Left ventricle myocardium superior (tissue), 1 donor: Measurements from ENCODE around the gene ZMIZ1. TPM values are rescaled to one million over a fixed set of nuclear protein-coding genes. Genes with fewer than 3 reads are reported as not detected.
A peak's percentile ranks its signal among the peaks of the same experiment; 100 is the strongest.

ENCODE experiments used
- ATAC-seq: fragments of 200-7000 bp; cut with Tn5 transposase; one replicate; pipeline ENCODE4 v1.9.1; 2020; ENCODE audit warnings: mild to moderate bottlenecking, moderate library complexity
- DNase-seq: peaks from one replicate; pipeline ENCODE4 v3.0.0-alpha.2; 2020
- intact Hi-C: fragments of 100-400 bp; cut with micrococcal nuclease; formaldehyde crosslinking; loops from one replicate; pipeline ENCODE4 v1.11.0; 2022
- total RNA-seq: library from RNA; stranded (reverse); fragmentation: NEBNext Ultra II Directional; extraction: Animal tissue kit (Norgen Biotek cat#: 25700); gene quantifications from one replicate; pipeline ENCODE4 v1.2.1, GENCODE V29; 2021
- donor health status: DM: no; HTN: yes; CAD: no; lungs with severe emphysema.

Gene ZMIZ1
- total RNA-seq, 1 donor from 2014 or later = 49.5 TPM

GRCh38 chr10:79105150-79105739 is 36.5 kb downstream of the ZMIZ1 start:
- ATAC-seq = no peak
- no peak for DNase-seq
- intact Hi-C loops = no loop called here

DNA sequence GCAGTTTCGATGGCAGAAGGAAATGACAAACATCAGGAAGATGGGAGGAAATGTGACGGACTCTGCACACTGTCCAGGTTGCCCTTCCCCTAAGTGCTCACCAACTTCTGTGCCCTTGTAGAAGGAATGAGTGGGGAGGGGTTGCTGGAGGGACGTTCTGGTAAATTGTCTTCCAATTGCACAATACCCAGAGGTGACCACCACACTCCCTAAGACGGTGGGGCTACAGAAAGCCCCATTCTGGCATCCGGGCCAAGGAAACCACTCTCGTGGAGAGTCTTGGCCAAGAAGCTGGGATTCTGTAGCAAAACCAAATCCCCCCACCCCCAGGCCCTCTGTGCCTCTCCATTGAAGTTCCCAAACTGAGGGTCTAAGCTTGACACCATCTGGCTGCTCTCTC is 37.1 kb downstream of the ZMIZ1 start:
- intact Hi-C loops = no loop called here
- ATAC-seq = no peak
- no peak for DNase-seq

- ATAC-seq (no peak), DNase-seq (no peak)
- intact Hi-C loops = no loop called here
Measured at GRCh38 chr10:79106256-79107050, 37.7 kb downstream of the ZMIZ1 start.

GRCh38 chr10:79107736-79108264 is 39.0 kb downstream of the ZMIZ1 start:
- intact Hi-C loops = no loop called here
- no peak for DNase-seq
- no peak for ATAC-seq

GRCh38 chr10:79108728-79109127 is 40.0 kb downstream of the ZMIZ1 start:
- no peak for DNase-seq
- no peak for ATAC-seq
- intact Hi-C loops = no loop called here

- ATAC-seq = no peak
- intact Hi-C loops = no loop called here
- DNase-seq = no peak
Measured at GRCh38 chr10:79111427-79111826, 42.7 kb downstream of the ZMIZ1 start.

- DNase-seq (peak; percentile 76), ATAC-seq (peak; percentile 83)
- intact Hi-C loops = no loop called here
Measured at GRCh38 chr10:79111846-79112614, 43.3 kb downstream of the ZMIZ1 start.

DNA sequence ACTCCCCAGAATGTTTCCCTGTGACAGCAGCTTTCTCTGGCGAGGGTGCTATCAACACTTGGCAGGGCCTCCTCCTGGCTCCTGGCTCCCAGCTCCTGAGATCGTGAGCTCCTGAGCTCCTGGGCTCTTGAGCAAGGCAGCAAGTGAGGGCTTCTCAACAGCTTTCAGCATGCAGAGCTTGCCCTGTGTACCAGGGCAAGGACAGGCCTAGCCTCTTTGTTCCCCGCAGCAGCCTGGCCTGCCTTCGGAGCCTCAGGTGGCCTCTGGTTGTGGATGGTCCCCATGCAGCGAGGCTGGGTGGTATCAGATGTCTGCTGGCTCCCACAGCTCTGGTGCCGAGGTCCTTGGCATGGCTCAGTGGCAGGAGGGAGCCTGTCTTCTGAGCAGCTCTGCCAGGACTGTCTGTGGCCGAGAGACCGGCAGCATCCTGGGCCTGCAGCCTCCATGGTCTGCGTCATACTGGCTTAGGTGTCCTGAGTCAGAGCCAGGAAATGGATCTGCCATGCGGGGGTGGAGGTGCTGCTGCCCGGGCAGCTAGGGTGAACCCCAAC is 44.2 kb downstream of the ZMIZ1 start:
- peak; percentile 69 for ATAC-seq
- DNase-seq = peak; percentile 71
- intact Hi-C loops = no loop called here

- intact Hi-C loops = no loop called here
- DNase-seq (no peak), ATAC-seq (no peak)
Measured at GRCh38 chr10:79113827-79114226, 45.1 kb downstream of the ZMIZ1 start.

DNA sequence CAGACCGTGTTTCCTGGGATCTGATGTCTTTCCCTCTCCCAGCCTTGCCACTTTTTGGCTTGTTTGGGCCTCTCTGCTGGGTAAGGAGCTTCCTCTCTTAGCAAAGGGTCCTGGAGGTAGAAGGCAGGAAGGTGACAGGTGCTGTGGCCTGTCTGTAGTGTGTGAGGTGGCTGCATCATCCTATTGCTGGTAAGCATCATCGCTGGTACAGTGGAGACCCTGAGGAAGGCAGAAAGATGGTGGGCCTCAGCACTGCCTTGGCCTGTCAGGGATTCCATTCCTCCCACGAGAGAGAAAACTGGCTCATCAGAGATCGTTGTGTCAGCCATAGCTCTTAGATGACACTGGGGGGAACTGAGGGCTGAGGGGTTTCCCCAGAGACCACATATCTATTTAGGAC is 46.5 kb downstream of the ZMIZ1 start:
- DNase-seq (no peak), ATAC-seq (no peak)
- intact Hi-C loops = no loop called here

DNA sequence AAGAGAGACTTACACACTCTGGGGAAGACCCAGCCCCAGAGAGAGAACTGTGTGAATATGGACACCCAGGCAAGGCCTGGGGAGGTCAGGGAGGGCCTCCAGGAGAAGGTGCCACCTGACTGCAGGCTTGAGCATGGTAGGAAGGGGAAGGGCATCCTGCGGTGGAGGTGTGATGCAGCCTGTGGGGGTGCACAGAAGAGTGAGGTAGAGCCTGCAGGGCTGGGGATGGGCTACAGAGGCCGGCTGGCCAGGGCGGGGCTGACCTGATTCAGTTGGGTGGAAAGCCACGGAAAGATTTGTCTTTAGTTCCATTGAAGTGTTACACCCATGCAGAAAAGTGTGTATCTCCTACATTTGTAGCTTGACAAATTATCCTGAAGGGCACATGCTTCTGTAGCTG is 47.6 kb downstream of the ZMIZ1 start:
- intact Hi-C loops = no loop called here
- ATAC-seq (no peak), DNase-seq (no peak)

DNA sequence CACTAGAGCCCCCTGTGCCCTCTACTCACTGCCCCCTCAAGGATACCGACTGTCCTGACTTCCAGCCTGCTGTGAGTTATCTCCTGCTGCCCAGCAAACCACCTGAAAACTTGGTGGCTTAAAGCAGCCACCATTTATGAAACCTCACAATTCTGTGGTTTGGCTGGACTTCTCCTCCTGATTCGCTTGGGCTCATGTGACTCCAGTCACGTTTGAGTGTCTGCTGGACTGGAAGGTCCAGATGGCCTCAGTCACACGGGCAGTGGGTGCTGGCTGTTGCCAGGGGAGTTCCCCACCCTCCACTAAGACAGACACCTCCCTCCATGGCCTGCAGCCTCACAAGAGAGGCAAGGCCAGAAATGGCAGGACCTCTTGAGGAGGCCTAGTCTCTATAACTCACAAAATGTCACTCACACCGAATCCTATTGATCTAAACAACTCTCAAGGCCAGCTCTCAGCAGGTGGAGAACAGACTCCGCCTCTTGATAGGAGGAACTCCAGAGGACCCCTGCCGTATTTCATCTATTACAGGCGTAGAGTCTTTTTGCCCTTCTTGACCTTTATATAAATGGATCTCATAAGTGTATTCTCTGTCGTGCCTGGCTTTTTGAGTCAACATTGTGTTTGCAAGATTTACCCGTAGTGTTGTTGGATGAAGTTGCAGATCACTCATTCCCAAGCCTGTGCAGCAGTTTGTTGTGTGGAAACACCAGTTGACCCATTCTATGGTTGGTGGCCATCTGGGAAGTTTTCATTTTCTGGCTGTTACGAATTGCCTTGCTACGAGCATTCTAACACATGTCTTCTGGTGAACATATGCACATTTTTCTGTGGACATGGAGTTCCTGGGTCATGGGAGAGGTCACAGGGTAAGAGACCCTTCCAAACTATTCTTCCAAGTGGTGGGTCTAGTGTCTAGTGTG is 48.3 kb downstream of the ZMIZ1 start:
- DNase-seq = peak; percentile 68
- peak; percentile 27 for ATAC-seq
- intact Hi-C loops = no loop called here

DNA sequence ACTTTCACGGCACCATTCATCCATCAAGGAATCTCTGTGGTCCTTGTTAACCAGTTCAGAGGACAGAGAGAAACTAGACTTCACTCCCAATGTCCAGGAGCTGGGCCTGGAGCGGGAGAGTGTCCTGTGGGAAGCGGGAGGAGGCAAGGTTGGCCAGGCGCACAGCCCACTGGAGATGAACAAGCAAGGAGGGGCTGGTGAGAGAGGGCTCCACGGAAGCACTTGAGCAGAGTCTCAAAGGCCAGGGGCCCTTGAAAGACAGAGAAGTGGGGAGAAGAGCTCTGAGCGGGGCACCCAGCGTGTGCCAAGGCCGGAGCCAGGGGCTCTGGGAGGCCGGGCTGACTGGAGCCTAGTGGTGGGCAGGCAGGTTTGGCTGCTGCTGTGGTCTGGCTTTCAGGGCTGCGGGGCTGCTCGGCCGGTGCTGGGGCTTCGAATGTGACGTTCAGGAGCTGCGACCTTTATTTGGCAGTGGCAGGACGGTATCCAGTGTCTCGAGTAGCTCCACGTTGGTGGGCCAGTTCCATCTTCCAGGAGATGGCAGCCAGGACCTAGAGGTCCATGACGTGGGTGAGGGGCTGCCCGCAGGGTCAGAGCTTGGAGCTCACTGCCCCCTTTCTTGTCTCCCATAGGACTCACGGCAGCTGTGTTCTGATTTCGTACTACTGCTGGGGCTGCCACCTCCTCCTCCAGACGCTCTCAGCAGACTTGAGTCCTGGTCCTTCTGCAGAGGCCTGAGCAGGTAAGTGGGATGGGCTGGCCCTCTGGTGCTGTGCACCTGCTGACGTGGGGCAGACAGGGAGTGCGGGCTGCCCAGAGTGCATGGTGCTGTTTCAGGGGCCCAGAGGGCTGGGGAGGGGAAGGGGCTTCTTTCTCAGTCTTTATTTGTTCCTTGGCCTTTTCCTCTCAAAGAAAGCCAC is 49.8 kb downstream of the ZMIZ1 start:
- intact Hi-C loops = no loop called here
- ATAC-seq = no peak
- no peak for DNase-seq

DNA sequence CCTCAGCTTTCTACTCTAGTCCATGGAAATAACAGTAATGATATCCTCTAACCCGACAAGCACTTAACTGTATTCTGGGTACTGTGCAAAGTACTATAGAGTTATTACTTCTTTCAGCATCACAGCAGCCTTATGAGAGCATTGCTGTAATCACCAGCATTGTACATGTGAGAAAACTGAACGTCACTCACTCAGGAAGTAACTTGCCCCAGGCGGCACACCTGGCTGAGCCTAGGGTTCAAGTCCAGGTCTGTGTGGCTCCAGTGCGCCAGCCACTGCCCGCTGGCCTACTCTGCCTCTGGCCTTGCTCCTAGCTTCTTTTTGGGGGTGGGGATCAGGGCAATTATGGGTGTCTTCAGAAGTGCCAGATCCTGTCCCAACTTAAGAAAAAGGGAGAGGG is 50.5 kb downstream of the ZMIZ1 start:
- DNase-seq (no peak), ATAC-seq (no peak)
- intact Hi-C loops = no loop called here

GRCh38 chr10:79123547-79123963 is 54.8 kb downstream of the ZMIZ1 start:
- DNase-seq = peak; percentile 65
- intact Hi-C loops = no loop called here
- peak; percentile 29 for ATAC-seq

DNA sequence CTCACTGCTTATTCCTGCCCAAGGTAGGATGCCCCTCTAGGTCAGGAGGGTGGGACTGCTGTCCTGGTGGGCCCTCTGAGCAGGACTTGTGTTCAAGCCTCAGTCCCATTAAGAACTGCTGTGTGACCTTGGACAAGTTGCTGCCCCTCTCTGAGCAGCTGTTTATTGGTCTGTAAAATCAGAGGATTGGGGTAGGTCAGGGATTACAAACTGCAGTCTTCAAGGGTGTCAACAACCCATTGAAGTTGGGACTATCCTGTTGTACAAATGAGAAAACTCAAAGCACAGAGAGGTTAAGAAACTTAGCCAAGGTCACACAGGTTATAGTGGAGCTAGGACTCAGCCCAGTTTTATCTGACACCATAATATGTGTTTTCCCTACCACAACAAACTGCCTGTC is 55.3 kb downstream of the ZMIZ1 start:
- no peak for ATAC-seq
- intact Hi-C loops = no loop called here
- no peak for DNase-seq

- ATAC-seq (no peak), DNase-seq (no peak)
- intact Hi-C loops = no loop called here
Measured at GRCh38 chr10:79125092-79125491, 56.3 kb downstream of the ZMIZ1 start.
